BE2C (cell line): ENCODE data around the gene LCT.

Source experiments
- DNase-seq: peaks from one replicate; pipeline ENCODE4 v3.0.0-alpha.2; 2020
- H3K27me3 ChIP-seq: fragments of 250-450 bp; sonication (Bioruptor Pico); 2 replicates; pipeline ENCODE4 v1.5.1; 2020; ENCODE audit warnings: mild to moderate bottlenecking
- H3K36me3 ChIP-seq: fragments of 250-450 bp; sonication (Bioruptor Pico); 2 replicates; pipeline ENCODE4 v1.5.1; 2020; ENCODE audit warnings: mild to moderate bottlenecking
- H3K4me1 ChIP-seq: fragments of 250-450 bp; sonication (Bioruptor Pico); 2 replicates; pipeline ENCODE4 v1.5.1; 2020
- H3K4me3 ChIP-seq: 2 replicates; pipeline ENCODE4 v1.5.1; 2011; ENCODE audit warnings: low read depth, low read length
- H3K9me3 ChIP-seq: fragments of 250-450 bp; sonication (Bioruptor Pico); 2 replicates; pipeline ENCODE4 v1.5.1; 2020
- TF ChIP-seq, protein P1 (sequence below): IDR thresholded peaks from 2 replicates; pipeline ENCODE4 v1.5.1; 2012; ENCODE audit warnings: mild to moderate bottlenecking, low read depth, low read length

LCT gene

DNA sequence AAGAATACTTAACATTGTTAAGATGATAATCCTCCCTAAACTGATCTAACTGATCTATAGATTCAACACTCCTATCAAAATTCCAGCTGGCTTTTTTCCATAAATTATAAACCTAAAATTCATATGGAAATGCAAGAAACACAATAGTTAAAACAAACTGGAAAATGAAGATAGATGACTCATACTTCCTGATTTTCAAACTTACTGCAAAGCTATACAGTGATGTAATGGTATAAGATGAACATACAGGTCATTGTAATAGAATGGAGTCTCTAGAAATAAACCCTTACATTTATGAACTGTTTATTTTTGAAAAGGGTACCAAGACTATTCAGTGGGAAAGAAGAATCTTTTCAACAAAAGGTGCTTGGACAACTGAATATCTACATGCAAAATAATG lies 63.1 kb downstream of the LCT start:
- H3K36me3 ChIP-seq, result peaks cover 12% of the 10 kb centered on the region
- TF ChIP-seq, protein P1, sequence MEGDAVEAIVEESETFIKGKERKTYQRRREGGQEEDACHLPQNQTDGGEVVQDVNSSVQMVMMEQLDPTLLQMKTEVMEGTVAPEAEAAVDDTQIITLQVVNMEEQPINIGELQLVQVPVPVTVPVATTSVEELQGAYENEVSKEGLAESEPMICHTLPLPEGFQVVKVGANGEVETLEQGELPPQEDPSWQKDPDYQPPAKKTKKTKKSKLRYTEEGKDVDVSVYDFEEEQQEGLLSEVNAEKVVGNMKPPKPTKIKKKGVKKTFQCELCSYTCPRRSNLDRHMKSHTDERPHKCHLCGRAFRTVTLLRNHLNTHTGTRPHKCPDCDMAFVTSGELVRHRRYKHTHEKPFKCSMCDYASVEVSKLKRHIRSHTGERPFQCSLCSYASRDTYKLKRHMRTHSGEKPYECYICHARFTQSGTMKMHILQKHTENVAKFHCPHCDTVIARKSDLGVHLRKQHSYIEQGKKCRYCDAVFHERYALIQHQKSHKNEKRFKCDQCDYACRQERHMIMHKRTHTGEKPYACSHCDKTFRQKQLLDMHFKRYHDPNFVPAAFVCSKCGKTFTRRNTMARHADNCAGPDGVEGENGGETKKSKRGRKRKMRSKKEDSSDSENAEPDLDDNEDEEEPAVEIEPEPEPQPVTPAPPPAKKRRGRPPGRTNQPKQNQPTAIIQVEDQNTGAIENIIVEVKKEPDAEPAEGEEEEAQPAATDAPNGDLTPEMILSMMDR, result no peak

DNA sequence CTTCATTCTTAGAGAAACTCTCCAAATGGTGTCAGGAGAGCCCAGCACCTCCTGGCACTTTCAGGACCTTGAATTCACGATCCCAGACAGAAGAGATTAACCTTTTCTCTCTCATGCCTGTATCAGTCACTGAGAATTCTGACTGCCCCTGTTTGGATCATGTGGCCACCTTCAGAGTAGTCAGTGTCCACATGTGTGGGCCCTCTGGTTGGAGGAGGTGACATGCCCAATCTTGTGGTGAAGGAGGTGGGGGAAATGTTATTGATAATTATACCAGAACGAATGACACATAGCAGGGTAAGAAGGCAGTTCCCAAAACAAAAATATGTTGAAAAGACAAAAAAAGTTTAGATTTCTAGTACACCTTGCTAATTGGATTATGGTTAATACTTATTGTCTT lies 63.7 kb downstream of the LCT start:
- Histone ChIP-seq H3K27me3 (no peaks in the 10 kb centered on the region), H3K36me3 (peaks cover 12% of the 10 kb centered on the region), H3K9me3 (no peaks in the 10 kb centered on the region), H3K4me1 (no peaks in the 10 kb centered on the region), H3K4me3 (no peak overlapping the region)
- DNase-seq, result no peak
- TF ChIP-seq, protein P1, result no peak

More for the DNA sequence above, 63.1 kb downstream of the LCT start:
- Histone ChIP-seq H3K27me3 (no peaks in the 10 kb centered on the region), H3K4me3 (no peak overlapping the region), H3K9me3 (no peaks in the 10 kb centered on the region), H3K4me1 (no peaks in the 10 kb centered on the region)
- no peak for DNase-seq

- TF ChIP-seq, protein P1, result no peak
- no peaks in the 10 kb centered on the region for H3K9me3 ChIP-seq
- no peak for DNase-seq
- no peaks in the 10 kb centered on the region for H3K27me3 ChIP-seq
- H3K36me3 ChIP-seq, result peaks cover 9% of the 10 kb centered on the region
- H3K4me1 ChIP-seq, result no peaks in the 10 kb centered on the region
- no peak overlapping the region for H3K4me3 ChIP-seq
Observed at GRCh38 chr2:135768863-135769262, 68.1 kb downstream of the LCT start.

GRCh38 chr2:135762530-135762929 lies 74.5 kb downstream of the LCT start:
- Histone ChIP-seq H3K9me3 (no peaks in the 10 kb centered on the region), H3K36me3 (peaks cover 7% of the 10 kb centered on the region), H3K4me1 (no peaks in the 10 kb centered on the region), H3K4me3 (no peak overlapping the region), H3K27me3 (no peaks in the 10 kb centered on the region)
- TF ChIP-seq, protein P1, result no peak
- DNase-seq, result no peak

- H3K4me1 ChIP-seq, result no peaks in the 10 kb centered on the region
- no peaks in the 10 kb centered on the region for H3K27me3 ChIP-seq
- no peak overlapping the region for H3K4me3 ChIP-seq
- TF ChIP-seq, protein P1, result no peak
- DNase-seq, result no peak
- H3K9me3 ChIP-seq, result no peaks in the 10 kb centered on the region
- peaks cover 7% of the 10 kb centered on the region for H3K36me3 ChIP-seq
Observed at GRCh38 chr2:135762022-135762421, 75.0 kb downstream of the LCT start.

- Histone ChIP-seq H3K4me1 (no peaks in the 10 kb centered on the region), H3K27me3 (no peaks in the 10 kb centered on the region), H3K36me3 (peaks cover 24% of the 10 kb centered on the region), H3K4me3 (no peak overlapping the region), H3K9me3 (no peaks in the 10 kb centered on the region)
- TF ChIP-seq, protein P1, result no peak
- DNase-seq, result no peak
Observed at GRCh38 chr2:135756692-135757091, 80.3 kb downstream of the LCT start.
